ENCODE results near the gene APMAP. TPM values are rescaled to one million over a fixed set of nuclear protein-coding genes. Genes with fewer than 3 reads are reported as not detected.

APMAP gene
- total RNA-seq, 2 donors from 2014 or later, result 43.9 to 63.3 TPM

- peak; percentile 11 for DNase-seq
- no peaks in the 10 kb centered on the region for H3K4me1 ChIP-seq
- H3K4me3 ChIP-seq, result no peak overlapping the region
- TF ChIP-seq CTCF (IDR thresholded peaks at IDR 0.05), result no peak
- no peaks in the 10 kb centered on the region for H3K36me3 ChIP-seq
- H3K9ac ChIP-seq (ENCODE audit: low read depth in 2 of 2, low read length in 2 of 2), result peak overlapping the region in 1 of 2 donors; percentile 31
- H3K27ac ChIP-seq, result no peak overlapping the region
- intact Hi-C loops (cut with DNase I), result no loop called here
- no peaks in the 10 kb centered on the region for H3K9me3 ChIP-seq
- no peaks in the 10 kb centered on the region for H3K27me3 ChIP-seq
Measured at GRCh38 chr20:24986436-24987015, 6.0 kb downstream of the APMAP start.

GRCh38 chr20:24985802-24986201 lies 6.7 kb downstream of the APMAP start:
- H3K36me3 ChIP-seq, result no peaks in the 10 kb centered on the region
- H3K9ac ChIP-seq (ENCODE audit: low read depth in 2 of 2, low read length in 2 of 2), result peak overlapping the region in 1 of 2 donors; percentile 31
- no peak overlapping the region for H3K4me3 ChIP-seq
- no peaks in the 10 kb centered on the region for H3K27me3 ChIP-seq
- H3K27ac ChIP-seq, result peak overlapping the region; percentile 11
- DNase-seq, result peak; percentile 16
- intact Hi-C loops (cut with DNase I), result no loop called here
- no peak for TF ChIP-seq CTCF (IDR thresholded peaks at IDR 0.05)
- no peaks in the 10 kb centered on the region for H3K9me3 ChIP-seq
- no peaks in the 10 kb centered on the region for H3K4me1 ChIP-seq

- no peaks in the 10 kb centered on the region for H3K27me3 ChIP-seq
- H3K36me3 ChIP-seq, result no peaks in the 10 kb centered on the region
- H3K4me3 ChIP-seq, result no peak overlapping the region
- H3K27ac ChIP-seq, result peak overlapping the region; percentile 11
- no peak overlapping the region for H3K9ac ChIP-seq (ENCODE audit: low read depth in 2 of 2, low read length in 2 of 2)
- H3K4me1 ChIP-seq, result no peaks in the 10 kb centered on the region
- TF ChIP-seq CTCF (IDR thresholded peaks at IDR 0.05), result no peak
- intact Hi-C loops (cut with DNase I), result no loop called here
- no peaks in the 10 kb centered on the region for H3K9me3 ChIP-seq
- peak; percentile 13 for DNase-seq
Measured at GRCh38 chr20:24984961-24985640, 7.5 kb downstream of the APMAP start.

GRCh38 chr20:24983896-24984295 lies 8.7 kb downstream of the APMAP start:
- Histone ChIP-seq H3K27me3 (no peaks in the 10 kb centered on the region), H3K9ac (ENCODE audit: low read depth in 2 of 2, low read length in 2 of 2) (no peak overlapping the region), H3K9me3 (no peaks in the 10 kb centered on the region), H3K36me3 (no peaks in the 10 kb centered on the region), H3K27ac (no peak overlapping the region), H3K4me3 (no peak overlapping the region), H3K4me1 (no peaks in the 10 kb centered on the region)
- intact Hi-C loops (cut with DNase I), result no loop called here
- peak; percentile 7 for DNase-seq
- no peak for TF ChIP-seq CTCF (IDR thresholded peaks at IDR 0.05)

GRCh38 chr20:24981790-24982189 lies 10.8 kb downstream of the APMAP start:
- H3K36me3 ChIP-seq, result no peaks in the 10 kb centered on the region
- no peaks in the 10 kb centered on the region for H3K9me3 ChIP-seq
- H3K27me3 ChIP-seq, result no peaks in the 10 kb centered on the region
- intact Hi-C loops (cut with DNase I), result no loop called here
- no peak for TF ChIP-seq CTCF (IDR thresholded peaks at IDR 0.05)
- no peak overlapping the region for H3K4me3 ChIP-seq
- DNase-seq, result peak; percentile 17
- no peaks in the 10 kb centered on the region for H3K4me1 ChIP-seq
- no peak overlapping the region for H3K27ac ChIP-seq
- H3K9ac ChIP-seq (ENCODE audit: low read depth in 2 of 2, low read length in 2 of 2), result no peak overlapping the region
